ENCODE results near the gene RAB7B. TPM values are rescaled to one million over a fixed set of nuclear protein-coding genes. Genes with fewer than 3 reads are reported as not detected.

RAB7B gene
- total and polyA plus RNA-seq, 2 donors, result 6.4 to 8.6 TPM

Other genes starting within 250 kb of the RAB7B start
- 11.3 TPM for gene RAB29, start 227.9 kb downstream of the RAB7B start, total RNA-seq
- 18.8 TPM for gene RAB29, start 227.9 kb downstream of the RAB7B start, polyA plus RNA-seq
- gene SLC41A1, start 190.2 kb downstream of the RAB7B start, total RNA-seq, result 3.7 TPM
- 7.8 TPM for gene SLC41A1, start 190.2 kb downstream of the RAB7B start, polyA plus RNA-seq
- gene PM20D1, start 153.3 kb downstream of the RAB7B start, total RNA-seq, result 0.09 TPM
- 0.41 TPM for gene PM20D1, start 153.3 kb downstream of the RAB7B start, polyA plus RNA-seq
- 0.09 TPM for gene SLC26A9, start 59.9 kb downstream of the RAB7B start, total RNA-seq
- 0.41 TPM for gene SLC26A9, start 59.9 kb downstream of the RAB7B start, polyA plus RNA-seq
- gene CTSE, start 20.5 kb upstream of the RAB7B start, total RNA-seq, result 1.4 TPM
- 3.1 TPM for gene CTSE, start 20.5 kb upstream of the RAB7B start, polyA plus RNA-seq
- gene RHEX, start 49.8 kb upstream of the RAB7B start, total RNA-seq, result 3.6 TPM
- 1.7 TPM for gene RHEX, start 49.8 kb upstream of the RAB7B start, polyA plus RNA-seq
- 0.09 TPM for gene AVPR1B, start 114.0 kb upstream of the RAB7B start, total RNA-seq
- 0.23 TPM for gene AVPR1B, start 114.0 kb upstream of the RAB7B start, polyA plus RNA-seq
- gene FAM72A, start 199.4 kb upstream of the RAB7B start, total RNA-seq, result 8.5 TPM
- gene FAM72A, start 199.4 kb upstream of the RAB7B start, polyA plus RNA-seq, result 6.3 TPM
- gene SRGAP2, start 200.1 kb upstream of the RAB7B start, total RNA-seq, result 11.4 TPM
- 17.8 TPM for gene SRGAP2, start 200.1 kb upstream of the RAB7B start, polyA plus RNA-seq